HG03175 (cell line): Measurements from ENCODE around the gene VDAC1.
"Not testable (repeated sequence)": the region's sequence is repeated elsewhere in the genome, so short reads cannot be mapped to it uniquely, and the experiment has no call there.

Source experiments
- ATAC-seq: cut with Tn5 transposase; IDR thresholded peaks from one replicate; pipeline ENCODE4 v1.9.1; 2021; ENCODE audit warnings: mild to moderate bottlenecking, moderate library complexity; ENCODE audit not compliant: unreplicated experiment

The VDAC1 gene

GRCh38 chr5:133944263-133945185 is 60.3 kb downstream of the VDAC1 start:
- ATAC-seq = no peak

- no peak for ATAC-seq
These were observed 61.3 kb downstream of the VDAC1 start for GRCh38 chr5:133943475-133943817.

GRCh38 chr5:133942614-133943474 is 61.9 kb downstream of the VDAC1 start:
- no peak for ATAC-seq

GRCh38 chr5:133941456-133942196 is 63.1 kb downstream of the VDAC1 start:
- no peak for ATAC-seq

GRCh38 chr5:133939668-133940067 is 65.1 kb downstream of the VDAC1 start:
- no peak for ATAC-seq

GRCh38 chr5:133938929-133939328 is 65.8 kb downstream of the VDAC1 start:
- peak; percentile 45 for ATAC-seq

- no peak for ATAC-seq
These were observed 66.5 kb downstream of the VDAC1 start for GRCh38 chr5:133938039-133938821.

- ATAC-seq = not testable (repeated sequence)
These were observed 67.1 kb downstream of the VDAC1 start for GRCh38 chr5:133937628-133938027.

GRCh38 chr5:133936651-133937015 is 68.1 kb downstream of the VDAC1 start:
- no peak for ATAC-seq

GRCh38 chr5:133935991-133936650 is 68.7 kb downstream of the VDAC1 start:
- not testable (repeated sequence) for ATAC-seq

- no peak for ATAC-seq
These were observed 69.2 kb downstream of the VDAC1 start for GRCh38 chr5:133935667-133935940.

- no peak for ATAC-seq
These were observed 69.7 kb downstream of the VDAC1 start for GRCh38 chr5:133934822-133935666.

GRCh38 chr5:133934311-133934710 is 70.5 kb downstream of the VDAC1 start:
- no peak for ATAC-seq

- no peak for ATAC-seq
These were observed 71.0 kb downstream of the VDAC1 start for GRCh38 chr5:133933670-133934295.

- ATAC-seq = no peak
These were observed 71.6 kb downstream of the VDAC1 start for GRCh38 chr5:133933169-133933509.

- no peak for ATAC-seq
These were observed 72.2 kb downstream of the VDAC1 start for GRCh38 chr5:133932441-133933168.

GRCh38 chr5:133931546-133931945 is 73.2 kb downstream of the VDAC1 start:
- no peak for ATAC-seq

GRCh38 chr5:133930813-133931090 is 74.0 kb downstream of the VDAC1 start:
- no peak for ATAC-seq
